Fibroblast of lung (primary cell): ENCODE results near the gene LMNA.

Experiments used
- CTCF ChIP-seq, 2 donors: IDR thresholded peaks in 1 of 2; conservative IDR thresholded peaks in 1 of 2; 1 replicate in 1 of 2; 2 replicates in 1 of 2; pipeline ENCODE4 v1.5.1; 2011 to 2012; ENCODE audit warnings: low read length in 2 of 2, control low read depth in 1 of 2, inconsistent platforms in 1 of 2, low read depth in 1 of 2, mild to moderate bottlenecking in 1 of 2
- EZH2 ChIP-seq: IDR thresholded peaks from 2 replicates; pipeline ENCODE4 v1.5.1; 2012; ENCODE audit warnings: low read length, control low read depth, mild to moderate bottlenecking; ENCODE audit errors: missing control alignments

- TF ChIP-seq EZH2 (no peak), CTCF (conservative IDR thresholded peaks at IDR 0.05 in 1 of 2, IDR thresholded peaks at IDR 0.05 in 1 of 2; ENCODE audit: low read depth in 1 of 2, low read length in 2 of 2) (peak; percentile 61)
Measured at GRCh38 chr1:156146020-156146768, 31.7 kb downstream of the LMNA start.
